ENCODE data around the gene CMC2. TPM values are rescaled to one million over a fixed set of nuclear protein-coding genes. Genes with fewer than 3 reads are reported as not detected.

CMC2 gene
- total and polyA plus RNA-seq, 7 donors, result 35.2 to 136 (median 54.6) TPM

- no peak overlapping the region for H3K27ac ChIP-seq
- no peaks in the 10 kb centered on the region for H3K9me3 ChIP-seq
- WGBS, 2 donors, result 90 to 91% methylated on average over 5 of the region's 5 CpGs
- no peak overlapping the region for H3K4me3 ChIP-seq
- intact Hi-C loops (cut with DNase I), result no loop called here
- peaks cover 8 to 47% (median 34%) of the 10 kb centered on the region in 4 donors for H3K36me3 ChIP-seq
- no peak for DNase-seq
- H3K4me1 ChIP-seq, result peaks cover 0 to 28% (median 20%) of the 10 kb centered on the region in 4 donors
- TF ChIP-seq CTCF (IDR thresholded peaks at IDR 0.05), result no peak
- no peaks in the 10 kb centered on the region for H3K27me3 ChIP-seq
Measured at GRCh38 chr16:81040842-81041241, 34.2 kb upstream of the CMC2 start.

- Histone ChIP-seq H3K4me1 (peaks cover 0 to 32% (median 23%) of the 10 kb centered on the region in 4 donors), H3K9me3 (no peaks in the 10 kb centered on the region), H3K27ac (no peak overlapping the region), H3K4me3 (no peak overlapping the region), H3K36me3 (peaks cover 8 to 40% (median 32%) of the 10 kb centered on the region in 4 donors), H3K27me3 (no peaks in the 10 kb centered on the region)
- WGBS, 2 donors, result 96 to 97% methylated on average over 2 of the region's 2 CpGs
- intact Hi-C loops (cut with DNase I), result no loop called here
- DNase-seq, result no peak
- TF ChIP-seq CTCF (IDR thresholded peaks at IDR 0.05) (no peak), POLR2A (IDR thresholded peaks at IDR 0.05) (no peak)
Measured at GRCh38 chr16:81040131-81040530, 33.4 kb upstream of the CMC2 start.

GRCh38 chr16:81036751-81037350 is 30.2 kb upstream of the CMC2 start:
- Histone ChIP-seq H3K27me3 (no peaks in the 10 kb centered on the region), H3K4me1 (peaks cover 0 to 32% (median 23%) of the 10 kb centered on the region in 4 donors), H3K27ac (peak overlapping the region; percentile 60 to 86 (median 78)), H3K4me3 (peak overlapping the region; percentile 61 to 84 (median 71)), H3K36me3 (peaks cover 0 to 8% (median 4%) of the 10 kb centered on the region in 4 donors), H3K9me3 (no peaks in the 10 kb centered on the region)
- no peak for TF ChIP-seq POLR2A (IDR thresholded peaks at IDR 0.05)
- no peak for TF ChIP-seq EP300 (IDR thresholded peaks at IDR 0.05)
- TF ChIP-seq CTCF (IDR thresholded peaks at IDR 0.05), result no peak
- TF ChIP-seq POLR2AphosphoS5 (IDR thresholded peaks at IDR 0.05), result no peak
- 21 to 34% methylated on average over 10 of the region's 10 CpGs for WGBS, 2 donors
- no peak for DNase-seq
- intact Hi-C loops (cut with DNase I), result loop anchor here (2.0 to 10.0 kb wide), 4 partner anchors 40 to 700 kb away; partner anchors contain the start of genes C16orf46 and GCSH

GRCh38 chr16:81035975-81036750 is 29.5 kb upstream of the CMC2 start:
- Histone ChIP-seq H3K4me1 (peaks cover 0 to 32% (median 23%) of the 10 kb centered on the region in 4 donors), H3K36me3 (peaks cover 0 to under 1% (median 0%) of the 10 kb centered on the region in 4 donors), H3K27ac (peak overlapping the region; percentile 60 to 86 (median 78)), H3K27me3 (no peaks in the 10 kb centered on the region), H3K4me3 (peak overlapping the region; percentile 61 to 84 (median 71)), H3K9me3 (no peaks in the 10 kb centered on the region)
- TF ChIP-seq POLR2A (IDR thresholded peaks at IDR 0.05) (no peak), CTCF (IDR thresholded peaks at IDR 0.05) (no peak), POLR2AphosphoS5 (IDR thresholded peaks at IDR 0.05) (no peak), EP300 (IDR thresholded peaks at IDR 0.05) (no peak)
- intact Hi-C loops (cut with DNase I), result loop anchor here (2.0 to 10.0 kb wide), 5 partner anchors 29 to 701 kb away; partner anchors contain the start of genes C16orf46, CENPN, CMC2 and GCSH
- 0 to 1% methylated on average over 80 of the region's 80 CpGs for WGBS, 2 donors
- peak; percentile 72 for DNase-seq

Measured in sigmoid colon (tissue), 7 donors.